ENCODE data around the gene ADAMTSL2. TPM values are rescaled to one million over a fixed set of nuclear protein-coding genes. Genes with fewer than 3 reads are reported as not detected.

The ADAMTSL2 gene
- total RNA-seq, 2 experiments from 2014 or later: 0.11 to 0.25 TPM

DNA sequence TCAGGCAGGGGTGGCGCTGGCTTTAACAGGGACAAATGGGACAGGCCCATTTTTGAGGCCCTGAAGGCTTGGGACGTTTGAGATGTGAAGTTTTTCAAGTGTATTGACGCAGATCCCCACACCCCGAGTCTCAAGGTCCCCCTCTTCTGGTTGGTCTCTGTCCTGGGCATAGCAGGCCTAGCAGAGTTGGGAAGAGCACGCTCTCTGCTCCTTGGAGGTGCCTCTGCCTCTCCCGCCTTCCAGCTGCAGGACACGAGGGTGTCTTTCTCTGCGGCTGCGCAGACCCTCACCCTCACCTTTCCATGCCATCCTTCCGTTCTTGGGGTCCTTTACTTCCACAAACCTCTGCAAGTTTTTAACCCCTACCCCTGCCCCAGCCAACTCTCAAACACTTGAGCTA lies 18.6 kb downstream of the ADAMTSL2 start:
- CTCF ChIA-PET: no interaction called here
- no peak overlapping the region for H3K27ac Mint-ChIP-seq
- H3K4me1 Mint-ChIP-seq (ENCODE audit: low read depth): peaks cover 2% of the 10 kb centered on the region
- H3K9me3 Mint-ChIP-seq: no peaks in the 10 kb centered on the region
- ATAC-seq (no peak), DNase-seq (no peak)
- H3K27me3 Mint-ChIP-seq: peaks cover 2% of the 10 kb centered on the region
- POLR2A ChIA-PET: no interaction called here
- TF ChIP-seq, protein P1, sequence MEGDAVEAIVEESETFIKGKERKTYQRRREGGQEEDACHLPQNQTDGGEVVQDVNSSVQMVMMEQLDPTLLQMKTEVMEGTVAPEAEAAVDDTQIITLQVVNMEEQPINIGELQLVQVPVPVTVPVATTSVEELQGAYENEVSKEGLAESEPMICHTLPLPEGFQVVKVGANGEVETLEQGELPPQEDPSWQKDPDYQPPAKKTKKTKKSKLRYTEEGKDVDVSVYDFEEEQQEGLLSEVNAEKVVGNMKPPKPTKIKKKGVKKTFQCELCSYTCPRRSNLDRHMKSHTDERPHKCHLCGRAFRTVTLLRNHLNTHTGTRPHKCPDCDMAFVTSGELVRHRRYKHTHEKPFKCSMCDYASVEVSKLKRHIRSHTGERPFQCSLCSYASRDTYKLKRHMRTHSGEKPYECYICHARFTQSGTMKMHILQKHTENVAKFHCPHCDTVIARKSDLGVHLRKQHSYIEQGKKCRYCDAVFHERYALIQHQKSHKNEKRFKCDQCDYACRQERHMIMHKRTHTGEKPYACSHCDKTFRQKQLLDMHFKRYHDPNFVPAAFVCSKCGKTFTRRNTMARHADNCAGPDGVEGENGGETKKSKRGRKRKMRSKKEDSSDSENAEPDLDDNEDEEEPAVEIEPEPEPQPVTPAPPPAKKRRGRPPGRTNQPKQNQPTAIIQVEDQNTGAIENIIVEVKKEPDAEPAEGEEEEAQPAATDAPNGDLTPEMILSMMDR (IDR thresholded peaks at IDR 0.05): no peak
- intact Hi-C loops (cut with micrococcal nuclease): no loop called here
- no peak overlapping the region for H3K4me3 Mint-ChIP-seq
- H3K36me3 Mint-ChIP-seq (ENCODE audit: low read depth): no peaks in the 10 kb centered on the region

DNA sequence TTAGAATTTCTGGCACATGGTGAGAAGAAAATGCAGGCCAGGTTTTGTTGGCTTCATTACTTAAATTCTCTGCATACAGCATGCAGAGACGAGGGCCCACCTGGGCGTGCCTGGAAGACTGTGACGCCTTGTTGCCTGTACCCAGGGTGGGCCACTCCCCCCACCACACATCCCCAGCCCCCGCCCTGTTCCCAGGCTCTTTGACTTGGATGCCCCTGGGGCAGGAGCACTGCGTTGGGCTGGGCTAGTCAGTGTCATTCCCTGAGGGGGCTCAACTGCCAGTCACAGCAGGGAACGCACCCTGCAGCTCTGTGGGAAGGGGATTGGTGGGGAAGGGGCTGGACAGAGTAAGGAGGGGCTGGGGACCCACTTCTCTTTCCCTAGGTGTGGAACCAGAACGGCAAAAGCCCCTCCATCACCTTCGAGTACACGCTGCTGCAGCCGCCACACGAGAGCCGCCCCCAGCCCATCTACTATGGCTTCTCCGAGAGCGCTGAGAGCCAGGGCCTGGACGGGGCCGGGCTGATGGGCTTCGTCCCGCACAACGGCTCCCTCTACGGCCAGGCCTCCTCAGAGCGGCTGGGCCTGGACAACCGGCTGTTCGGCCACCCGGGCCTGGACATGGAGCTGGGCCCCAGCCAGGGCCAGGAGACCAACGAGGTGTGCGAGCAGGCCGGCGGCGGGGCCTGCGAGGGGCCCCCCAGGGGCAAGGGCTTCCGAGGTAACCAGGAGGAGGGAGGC lies 19.6 kb downstream of the ADAMTSL2 start:
- no peak overlapping the region for H3K27ac Mint-ChIP-seq
- TF ChIP-seq, protein P1 (IDR thresholded peaks at IDR 0.05): no peak

DNA sequence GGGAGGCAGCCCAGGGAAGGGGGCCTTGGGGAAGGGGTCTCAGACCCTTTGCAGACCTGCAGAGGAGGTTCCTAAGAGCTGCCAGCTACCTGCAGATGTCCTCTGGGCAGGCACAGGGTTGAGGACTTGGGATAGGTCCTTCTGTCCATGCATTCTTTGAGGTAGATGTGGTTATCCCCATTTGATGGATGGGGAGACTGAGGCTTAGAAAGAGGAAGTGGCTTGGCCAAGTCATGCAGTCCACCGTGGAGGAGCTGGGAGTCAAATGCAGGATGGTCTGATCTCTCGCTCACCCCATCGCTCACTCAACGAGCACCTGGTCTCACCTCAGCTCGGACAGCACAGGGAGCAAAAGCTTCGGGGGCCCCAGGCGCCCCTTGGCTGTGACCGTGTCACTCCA lies 20.2 kb downstream of the ADAMTSL2 start:
- POLR2A ChIA-PET: no interaction called here
- ATAC-seq: no peak
- CTCF ChIA-PET: interaction anchor here (0.5 kb wide), 1 partner anchor 705 kb away, joined by 3 read pairs; no protein-coding TSS in a partner anchor
- Mint-ChIP-seq H3K4me1 (ENCODE audit: low read depth) (peaks cover 13% of the 10 kb centered on the region), H3K27me3 (peaks cover 2% of the 10 kb centered on the region), H3K27ac (no peak overlapping the region), H3K4me3 (no peak overlapping the region), H3K9me3 (no peaks in the 10 kb centered on the region), H3K36me3 (ENCODE audit: low read depth) (no peaks in the 10 kb centered on the region)
- DNase-seq: no peak
- intact Hi-C loops (cut with micrococcal nuclease): no loop called here
- TF ChIP-seq, protein P1 (IDR thresholded peaks at IDR 0.05): no peak

More for the DNA sequence above, 19.6 kb downstream of the ADAMTSL2 start:
- DNase-seq (no peak), ATAC-seq (no peak)
- ChIA-PET POLR2A (no interaction called here), CTCF (interaction anchor here (0.5 kb wide), 1 partner anchor 704 kb away, joined by 3 read pairs; no protein-coding TSS in a partner anchor)
- Mint-ChIP-seq H3K4me1 (ENCODE audit: low read depth) (peaks cover 11% of the 10 kb centered on the region), H3K9me3 (no peaks in the 10 kb centered on the region), H3K4me3 (no peak overlapping the region), H3K27me3 (peaks cover 2% of the 10 kb centered on the region), H3K36me3 (ENCODE audit: low read depth) (no peaks in the 10 kb centered on the region)
- intact Hi-C loops (cut with micrococcal nuclease): no loop called here

DNA sequence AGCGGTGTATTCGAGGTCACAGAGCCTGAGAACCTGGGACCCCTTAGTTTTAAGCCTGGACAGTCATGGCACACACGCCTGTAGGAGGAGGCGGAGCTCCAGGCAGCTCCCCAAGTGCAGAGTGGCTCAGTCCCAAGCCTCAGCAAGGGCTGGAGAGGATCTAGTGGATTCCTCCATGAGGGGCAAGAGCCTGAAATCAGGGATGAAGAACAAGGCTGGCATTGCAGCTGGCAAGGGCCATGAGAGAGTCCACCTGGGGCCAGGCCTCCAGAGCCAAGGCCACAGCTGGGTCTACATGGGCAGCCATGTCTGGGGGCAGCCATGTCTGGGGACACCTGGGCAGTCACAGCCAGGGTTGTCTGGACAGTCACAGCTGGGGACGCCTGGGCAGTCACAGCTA lies 21.9 kb downstream of the ADAMTSL2 start:
- ATAC-seq (no peak), DNase-seq (no peak)
- TF ChIP-seq, protein P1 (IDR thresholded peaks at IDR 0.05): no peak
- Mint-ChIP-seq H3K9me3 (no peaks in the 10 kb centered on the region), H3K4me1 (ENCODE audit: low read depth) (peaks cover 14% of the 10 kb centered on the region), H3K27me3 (peaks cover 2% of the 10 kb centered on the region), H3K36me3 (ENCODE audit: low read depth) (no peaks in the 10 kb centered on the region), H3K27ac (no peak overlapping the region), H3K4me3 (no peak overlapping the region)
- intact Hi-C loops (cut with micrococcal nuclease): no loop called here
- ChIA-PET CTCF (interaction anchor here (0.9 kb wide), 1 partner anchor 9 kb away, joined by 3 read pairs; no protein-coding TSS in a partner anchor), POLR2A (no interaction called here)

DNA sequence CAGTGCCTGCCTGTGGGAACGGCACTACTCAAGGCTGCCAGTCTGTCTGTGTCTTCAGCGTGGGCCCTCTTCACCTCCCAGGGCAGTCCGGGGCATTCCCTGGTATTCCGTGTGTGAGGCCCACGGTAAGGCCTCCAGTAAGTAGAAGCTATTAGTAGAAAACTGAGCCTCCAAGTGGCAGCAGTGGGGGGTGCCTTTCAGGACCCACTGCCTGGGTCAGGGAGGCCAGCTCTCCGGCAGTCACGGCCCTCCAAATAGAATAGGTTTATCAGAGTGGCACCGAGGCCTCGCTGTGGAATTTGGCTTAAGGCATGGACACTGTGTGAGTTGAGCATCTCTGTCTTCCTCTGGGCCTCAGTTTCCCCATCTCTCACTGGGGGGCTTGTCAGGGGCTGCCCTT lies 23.1 kb downstream of the ADAMTSL2 start:
- Mint-ChIP-seq H3K36me3 (ENCODE audit: low read depth) (no peaks in the 10 kb centered on the region), H3K9me3 (no peaks in the 10 kb centered on the region), H3K4me3 (no peak overlapping the region), H3K4me1 (ENCODE audit: low read depth) (peaks cover 14% of the 10 kb centered on the region), H3K27ac (no peak overlapping the region), H3K27me3 (peaks cover 2% of the 10 kb centered on the region)
- TF ChIP-seq, protein P1 (IDR thresholded peaks at IDR 0.05): no peak
- intact Hi-C loops (cut with micrococcal nuclease): no loop called here
- CTCF ChIA-PET: no interaction called here
- POLR2A ChIA-PET: interaction anchor here (1.3 kb wide), 1 partner anchor 11 kb away, joined by 3 read pairs; no protein-coding TSS in a partner anchor
- no peak for DNase-seq
- ATAC-seq: no peak

Measured in activated CD8-positive, alpha-beta T cell treated with anti-CD3 and anti-CD28 coated beads for 36 hours (primary cell).